ENCODE results near the gene ZBTB3. TPM values are rescaled to one million over a fixed set of nuclear protein-coding genes. Genes with fewer than 3 reads are reported as not detected.

The ZBTB3 gene
- total RNA-seq, result 1 to 10 TPM; 5.4 to 8.7 (median 6.5) TPM
- polyA plus RNA-seq, result 1 to 10 TPM; 1.5 to 3.5 (median 2.1) TPM
- long read RNA-seq, donor 1, partial matches to known transcripts, result 0 of 1 reads
- long read RNA-seq, donor 1, other reads (novel, unspliced or antisense), result 0 of 1 reads
- long read RNA-seq, donor 2, partial matches to known transcripts, result 0 of 6 reads
- long read RNA-seq, donor 2, other reads (novel, unspliced or antisense), result 3 of 6 reads

DNA sequence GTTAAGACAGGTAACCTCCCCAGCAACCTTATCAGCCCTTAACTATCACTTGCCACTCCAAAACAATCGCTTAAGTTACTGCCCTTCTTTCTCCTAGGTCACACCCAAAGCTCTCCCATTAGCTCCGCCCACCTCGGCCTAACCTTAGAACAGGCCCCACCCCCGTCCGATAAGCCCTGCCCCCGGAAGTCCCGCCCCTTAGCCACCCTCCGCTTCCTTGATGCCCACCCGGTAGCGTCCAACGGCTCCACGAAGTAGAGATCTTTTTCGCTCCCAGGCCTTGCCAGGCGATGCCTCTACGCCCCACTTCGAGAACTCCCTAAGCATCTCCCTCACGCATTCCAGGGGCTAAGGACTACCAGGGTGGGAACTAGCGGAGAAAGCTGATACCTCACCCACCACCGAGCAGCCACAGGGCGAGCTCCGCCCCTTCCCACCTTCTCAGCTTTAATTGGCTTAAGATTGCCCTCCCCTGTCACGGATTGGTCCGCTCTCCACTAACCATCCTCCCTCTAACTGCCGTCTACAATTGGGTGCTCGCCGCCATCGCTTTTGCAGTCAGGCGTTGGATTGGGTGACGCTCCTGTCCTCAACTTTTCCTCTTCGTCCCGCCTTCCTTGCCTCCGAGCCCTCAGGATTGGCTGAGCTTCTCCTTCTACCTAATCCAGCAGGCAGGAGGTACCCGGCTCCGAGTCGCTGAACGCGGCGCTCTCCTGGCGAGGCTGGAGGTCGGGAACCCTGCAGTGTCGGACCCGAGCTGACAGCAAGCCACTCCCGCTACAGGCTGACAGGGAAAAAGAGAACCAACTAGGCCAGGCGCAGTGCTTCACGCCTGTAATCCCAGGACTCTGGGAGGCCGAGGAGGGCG, at the start of gene ZBTB3:
Gene ZBTB3, minus strand, starts transcription at position 425 of the 868 bp plus-strand sequence. CDS start 496 bp downstream, outside the sequence.
- peaks cover 5 to 18% of the 10 kb centered on the region in 2 donors for H3K36me3 ChIP-seq (ENCODE audit: insufficient read depth in 1 of 2, low read depth in 1 of 2)
- no peaks in the 10 kb centered on the region for H3K9me3 ChIP-seq
- 0 to 1% (median 0%) methylated on average over 46 to 47 of the region's 47 CpGs for WGBS, 3 donors
- intact Hi-C loops (cut with DNase I), result no loop called here
- peak within 1 kb of the TSS; percentile 81 for H3K4me3 ChIP-seq
- no peaks in the 10 kb centered on the region for H3K27me3 ChIP-seq (ENCODE audit: insufficient read depth in 3 of 3, low read length in 2 of 3)
- H3K4me1 ChIP-seq, result peaks cover 12% of the 10 kb centered on the region
- TF ChIP-seq, protein P1, sequence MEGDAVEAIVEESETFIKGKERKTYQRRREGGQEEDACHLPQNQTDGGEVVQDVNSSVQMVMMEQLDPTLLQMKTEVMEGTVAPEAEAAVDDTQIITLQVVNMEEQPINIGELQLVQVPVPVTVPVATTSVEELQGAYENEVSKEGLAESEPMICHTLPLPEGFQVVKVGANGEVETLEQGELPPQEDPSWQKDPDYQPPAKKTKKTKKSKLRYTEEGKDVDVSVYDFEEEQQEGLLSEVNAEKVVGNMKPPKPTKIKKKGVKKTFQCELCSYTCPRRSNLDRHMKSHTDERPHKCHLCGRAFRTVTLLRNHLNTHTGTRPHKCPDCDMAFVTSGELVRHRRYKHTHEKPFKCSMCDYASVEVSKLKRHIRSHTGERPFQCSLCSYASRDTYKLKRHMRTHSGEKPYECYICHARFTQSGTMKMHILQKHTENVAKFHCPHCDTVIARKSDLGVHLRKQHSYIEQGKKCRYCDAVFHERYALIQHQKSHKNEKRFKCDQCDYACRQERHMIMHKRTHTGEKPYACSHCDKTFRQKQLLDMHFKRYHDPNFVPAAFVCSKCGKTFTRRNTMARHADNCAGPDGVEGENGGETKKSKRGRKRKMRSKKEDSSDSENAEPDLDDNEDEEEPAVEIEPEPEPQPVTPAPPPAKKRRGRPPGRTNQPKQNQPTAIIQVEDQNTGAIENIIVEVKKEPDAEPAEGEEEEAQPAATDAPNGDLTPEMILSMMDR (IDR thresholded peaks at IDR 0.05), result no peak
- ATAC-seq (peak; percentile 97 to 99 (median 98)), DNase-seq (peak; percentile 96 to 98)
- H3K27ac ChIP-seq, result peak within 1 kb of the TSS; percentile 92

DNA sequence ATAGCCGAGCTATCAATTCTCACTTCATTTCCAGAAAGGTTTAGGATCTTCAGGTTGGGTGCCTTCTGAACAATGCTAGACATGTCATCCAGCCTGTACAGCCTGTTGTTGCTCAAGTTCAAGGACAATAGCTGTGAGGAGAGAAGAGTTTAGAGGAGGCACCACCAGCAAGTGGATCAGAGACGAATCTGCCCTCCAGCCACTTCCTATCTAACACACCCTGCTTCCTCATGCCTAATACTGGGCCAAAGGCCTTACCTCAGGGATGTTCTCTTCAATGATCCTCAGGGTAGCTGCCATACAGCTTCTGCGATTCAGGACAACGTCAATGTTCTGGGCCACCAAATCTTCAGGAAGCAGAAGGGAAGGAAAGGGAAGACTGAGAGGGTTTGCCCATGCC, 47.1 kb upstream of the ZBTB3 start:
- H3K4me1 ChIP-seq, result peaks cover 14% of the 10 kb centered on the region
- H3K36me3 ChIP-seq (ENCODE audit: insufficient read depth in 1 of 2, low read depth in 1 of 2), result peaks cover 21 to 77% of the 10 kb centered on the region in 2 donors
- TF ChIP-seq, protein P1 (IDR thresholded peaks at IDR 0.05), result no peak
- H3K9me3 ChIP-seq, result no peaks in the 10 kb centered on the region
- ATAC-seq, result no peak
- H3K27me3 ChIP-seq (ENCODE audit: insufficient read depth in 3 of 3, low read length in 2 of 3), result no peaks in the 10 kb centered on the region
- H3K27ac ChIP-seq, result no peak overlapping the region
- no peak overlapping the region for H3K4me3 ChIP-seq
- DNase-seq, result peak in 1 of 2 donors; percentile 2
- intact Hi-C loops (cut with DNase I), result loop anchor here in 1 of 2 donors (5.0 kb wide), 1 partner anchor 36 kb away; the partner anchor contains the start of gene WDR74
- WGBS, 3 donors, result 81 to 87% (median 87%) methylated on average over 4 of the region's 4 CpGs

DNA sequence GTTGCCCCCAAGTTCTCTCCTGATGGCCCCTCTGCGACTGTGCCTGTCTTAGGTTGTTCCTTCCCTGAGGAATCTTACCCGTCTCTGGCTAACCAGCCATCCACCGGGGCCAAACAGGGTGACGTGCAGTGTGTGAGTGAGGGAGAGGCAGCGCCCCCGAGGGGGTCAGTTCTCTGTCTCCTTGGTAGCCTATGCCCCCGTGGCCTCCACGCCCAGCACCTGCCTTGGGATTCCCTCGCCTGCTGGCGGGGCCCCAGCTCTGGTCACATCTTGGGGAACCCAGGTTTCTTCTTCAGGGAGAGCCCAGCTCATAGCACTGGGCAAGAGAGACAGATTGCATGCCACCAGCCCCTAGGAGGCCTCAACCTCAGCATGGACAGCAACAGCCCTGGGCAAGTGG, 45.5 kb upstream of the ZBTB3 start:
- TF ChIP-seq, protein P1 (IDR thresholded peaks at IDR 0.05), result no peak
- no peak overlapping the region for H3K27ac ChIP-seq
- ATAC-seq (no peak), DNase-seq (no peak)
- no peaks in the 10 kb centered on the region for H3K9me3 ChIP-seq
- peaks cover 21 to 93% of the 10 kb centered on the region in 2 donors for H3K36me3 ChIP-seq (ENCODE audit: insufficient read depth in 1 of 2, low read depth in 1 of 2)
- H3K27me3 ChIP-seq (ENCODE audit: insufficient read depth in 3 of 3, low read length in 2 of 3), result no peaks in the 10 kb centered on the region
- H3K4me1 ChIP-seq, result peaks cover 11% of the 10 kb centered on the region
- H3K4me3 ChIP-seq, result no peak overlapping the region
- intact Hi-C loops (cut with DNase I), result loop anchor here in 1 of 2 donors (5.0 kb wide), 1 partner anchor 33 kb away; the partner anchor contains the start of genes STX5 and TEX54
- 87 to 90% (median 88%) methylated on average over 10 of the region's 10 CpGs for WGBS, 3 donors

DNA sequence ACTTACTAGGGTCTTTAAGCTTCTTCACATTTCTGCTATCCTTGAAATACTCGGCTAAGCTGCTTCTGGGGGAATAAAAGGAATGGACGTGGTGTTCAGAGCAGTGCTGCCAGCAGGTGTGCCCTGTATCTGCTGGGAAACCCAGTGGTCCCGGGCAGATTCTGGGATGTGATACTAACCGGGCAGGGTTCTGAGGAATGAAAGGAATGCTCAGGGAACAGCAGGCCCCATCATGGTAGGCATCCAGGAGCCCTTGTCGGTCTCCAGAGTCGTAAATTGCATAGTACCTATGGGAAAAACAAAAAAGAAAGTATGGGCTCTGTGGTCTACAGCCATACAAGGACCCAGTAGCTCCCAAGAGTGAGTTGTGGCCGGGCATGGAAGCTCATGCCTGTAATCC, 42.3 kb upstream of the ZBTB3 start:
- WGBS, 3 donors, result 80 to 83% (median 82%) methylated on average over 7 of the region's 7 CpGs
- peaks cover 18 to 93% of the 10 kb centered on the region in 2 donors for H3K36me3 ChIP-seq (ENCODE audit: insufficient read depth in 1 of 2, low read depth in 1 of 2)
- intact Hi-C loops (cut with DNase I), result loop anchor here in 1 of 2 donors (5.0 kb wide), 1 partner anchor 36 kb away; the partner anchor contains the start of genes STX5 and TEX54
- TF ChIP-seq, protein P1 (IDR thresholded peaks at IDR 0.05), result no peak
- H3K27me3 ChIP-seq (ENCODE audit: insufficient read depth in 3 of 3, low read length in 2 of 3), result no peaks in the 10 kb centered on the region
- no peak overlapping the region for H3K4me3 ChIP-seq
- H3K27ac ChIP-seq, result no peak overlapping the region
- peaks cover under 1% of the 10 kb centered on the region for H3K4me1 ChIP-seq
- no peaks in the 10 kb centered on the region for H3K9me3 ChIP-seq
- DNase-seq, result no peak
- no peak for ATAC-seq
